ENCODE measurements around the gene ZFP1.
"Not testable (repeated sequence)": the region's sequence is repeated elsewhere in the genome, so short reads cannot be mapped to it uniquely, and the experiment has no call there.

- TF ChIP-seq CTCF (conservative IDR thresholded peaks at IDR 0.05; ENCODE audit: low read length); EZH2phosphoT487 (IDR thresholded peaks at IDR 0.05; ENCODE audit: borderline replicate concordance, low read depth, low read length): not testable (repeated sequence)
Observed at GRCh38 chr16:75205961-75206748, 57.8 kb downstream of the ZFP1 start.
